H9 (cell line): Measurements from ENCODE around the gene ATG13. TPM values are rescaled to one million over a fixed set of nuclear protein-coding genes. Genes with fewer than 3 reads are reported as not detected.

Experiments
- DNase-seq: peaks from one replicate; pipeline ENCODE4 v3.0.0-alpha.2; 2017
- H2AFZ ChIP-seq: one replicate; pipeline ENCODE4 v1.6.1; 2013; ENCODE audit warnings: mild to moderate bottlenecking, low read length, control low read depth, moderate library complexity
- H2AK5ac ChIP-seq: 2 replicates; pipeline ENCODE4 v1.6.1; 2013; ENCODE audit warnings: low read length, control low read depth, mixed read lengths; ENCODE audit not compliant: insufficient read length
- H2BK120ac ChIP-seq: one replicate; pipeline ENCODE4 v1.6.1; 2013; ENCODE audit warnings: low read depth, mild to moderate bottlenecking, low read length, control low read depth, inconsistent platforms; ENCODE audit not compliant: poor library complexity, severe bottlenecking
- H2BK12ac ChIP-seq: 2 replicates; pipeline ENCODE4 v1.6.1; 2013; ENCODE audit warnings: low read length, control low read depth, mixed read lengths, low read depth; ENCODE audit not compliant: insufficient read length
- H2BK15ac ChIP-seq: 2 replicates; pipeline ENCODE4 v1.6.1; 2013; ENCODE audit warnings: low read depth, low read length, control low read depth
- H2BK20ac ChIP-seq: one replicate; pipeline ENCODE4 v1.6.1; 2013; ENCODE audit warnings: low read depth, mild to moderate bottlenecking, low read length, control low read depth, inconsistent platforms; ENCODE audit not compliant: poor library complexity, severe bottlenecking
- H2BK5ac ChIP-seq: 2 replicates; pipeline ENCODE4 v1.6.1; 2013; ENCODE audit warnings: low read length, control low read depth, mixed read lengths; ENCODE audit not compliant: insufficient read length
- H3K14ac ChIP-seq: 2 replicates; pipeline ENCODE4 v1.6.1; 2013; ENCODE audit warnings: low read length, control low read depth; ENCODE audit not compliant: insufficient read depth
- H3K18ac ChIP-seq: 2 replicates; pipeline ENCODE4 v1.6.1; 2013; ENCODE audit warnings: low read depth, mild to moderate bottlenecking, mixed read lengths, low read length, control low read depth; ENCODE audit not compliant: insufficient read length
- H3K23ac ChIP-seq: 2 replicates; pipeline ENCODE4 v1.6.1; 2013; ENCODE audit warnings: low read length, control low read depth, mixed read lengths, low read depth; ENCODE audit not compliant: insufficient read length
- H3K23me2 ChIP-seq: 2 replicates; pipeline ENCODE4 v1.6.1; 2013; ENCODE audit warnings: low read depth, mild to moderate bottlenecking, mixed read lengths, low read length, control low read depth; ENCODE audit not compliant: insufficient read length, poor library complexity, severe bottlenecking
- H3K27ac ChIP-seq: 2 replicates; pipeline ENCODE4 v1.5.1; 2013; ENCODE audit warnings: low read length, control low read depth, mixed read lengths, low read depth; ENCODE audit not compliant: insufficient read length
- H3K27me3 ChIP-seq: 2 replicates; pipeline ENCODE4 v1.6.1; 2013; ENCODE audit warnings: low read length, control low read depth, inconsistent platforms; ENCODE audit not compliant: insufficient read depth
- H3K4ac ChIP-seq: 2 replicates; pipeline ENCODE4 v1.6.1; 2013; ENCODE audit warnings: low read depth, mild to moderate bottlenecking, control low read depth, inconsistent platforms, low read length, moderate library complexity
- H3K4me1 ChIP-seq: 2 replicates; pipeline ENCODE4 v1.6.1; 2013; ENCODE audit warnings: low read length, control low read depth, inconsistent platforms; ENCODE audit not compliant: insufficient read depth
- H3K4me2 ChIP-seq: 2 replicates; pipeline ENCODE4 v1.6.1; 2013; ENCODE audit warnings: low read length, control low read depth, mixed read lengths; ENCODE audit not compliant: insufficient read length, insufficient read depth
- H3K56ac ChIP-seq: 2 replicates; pipeline ENCODE4 v1.6.1; 2013; ENCODE audit warnings: low read depth, mild to moderate bottlenecking, mixed read lengths, low read length, control low read depth; ENCODE audit not compliant: insufficient read length
- H3K79me1 ChIP-seq: 2 replicates; pipeline ENCODE4 v1.6.1; 2013; ENCODE audit warnings: low read depth, mild to moderate bottlenecking, moderate library complexity, low read length, control low read depth, inconsistent platforms; ENCODE audit not compliant: insufficient read depth, poor library complexity, severe bottlenecking
- H3K79me2 ChIP-seq: 2 replicates; pipeline ENCODE4 v1.6.1; 2013; ENCODE audit warnings: low read length, control low read depth, inconsistent platforms; ENCODE audit not compliant: insufficient read depth
- H3K9ac ChIP-seq: 2 replicates; pipeline ENCODE4 v1.6.1; 2013; ENCODE audit warnings: low read length, control low read depth, mixed read lengths; ENCODE audit not compliant: insufficient read length; ENCODE audit errors: extremely low read depth
- H3K9me3 ChIP-seq: one replicate; pipeline ENCODE4 v1.6.1; 2013; ENCODE audit warnings: low read depth, low read length, inconsistent platforms; ENCODE audit not compliant: control insufficient read depth
- H3T11ph ChIP-seq: one replicate; pipeline ENCODE4 v1.6.1; 2013; ENCODE audit warnings: mild to moderate bottlenecking, low read length, control low read depth, inconsistent platforms
- H4K20me1 ChIP-seq: one replicate; pipeline ENCODE4 v1.6.1; 2013; ENCODE audit not compliant: control insufficient read depth, insufficient read length, insufficient read depth
- H4K5ac ChIP-seq: 2 replicates; pipeline ENCODE4 v1.6.1; 2013; ENCODE audit warnings: low read depth, mild to moderate bottlenecking, mixed read lengths, low read length, control low read depth; ENCODE audit not compliant: insufficient read length
- H4K8ac ChIP-seq: replicated peaks from 2 replicates; pipeline ENCODE4 v1.6.1; 2013; ENCODE audit warnings: low read length, control low read depth, mixed read lengths, low read depth; ENCODE audit not compliant: insufficient read length
- H4K91ac ChIP-seq: 2 replicates; pipeline ENCODE4 v1.6.1; 2013; ENCODE audit warnings: low read depth, mild to moderate bottlenecking, moderate library complexity, mixed read lengths, low read length, control low read depth; ENCODE audit not compliant: insufficient read length
- H3K27ac Mint-ChIP-seq, 3 experiments: 2 replicates in 2 of 3; 3 replicates in 1 of 3; pipeline ENCODE4 v1.8.0; 2020 to 2021; ENCODE audit warnings: mixed read lengths in 3 of 3, mild to moderate bottlenecking in 1 of 3, moderate library complexity in 1 of 3
- H3K27me3 Mint-ChIP-seq: 2 replicates; pipeline ENCODE4 v1.8.0; 2021; ENCODE audit warnings: low read depth, mild to moderate bottlenecking, moderate library complexity, mixed read lengths
- H3K36me3 Mint-ChIP-seq, 3 experiments: 2 replicates in 2 of 3; 3 replicates in 1 of 3; pipeline ENCODE4 v1.8.0; 2020 to 2021; ENCODE audit warnings: low read depth in 3 of 3, mixed read lengths in 3 of 3; ENCODE audit not compliant: insufficient read depth in 1 of 3
- H3K4me1 Mint-ChIP-seq, 2 experiments: 2 replicates each; pipeline ENCODE4 v1.8.0; 2020; ENCODE audit warnings: mixed read lengths in 2 of 2
- H3K4me3 Mint-ChIP-seq, 2 experiments: 2 replicates in 1 of 2; 3 replicates in 1 of 2; pipeline ENCODE4 v1.8.0; 2020 to 2021; ENCODE audit warnings: mild to moderate bottlenecking in 2 of 2, mixed read lengths in 2 of 2, moderate library complexity in 1 of 2
- H3K9me3 Mint-ChIP-seq, 2 experiments: 2 replicates in 1 of 2; 3 replicates in 1 of 2; pipeline ENCODE4 v1.8.0; 2020; ENCODE audit warnings: mild to moderate bottlenecking in 2 of 2, mixed read lengths in 2 of 2, moderate library complexity in 1 of 2
- WGBS: extraction: QIAGEN DNeasy Blood & Tissue Kit; methylation state at CpG from one replicate; pipeline ENCODE4 v1.1.7; 2013; ENCODE audit warnings: missing lambda C conversion rate, low lambda C conversion rate, mixed read lengths; ENCODE audit not compliant: insufficient read length; ENCODE audit errors: extremely low coverage; 5-methylcytosine and 5-hydroxymethylcytosine counted together
- total RNA-seq: library from RNA; stranded (reverse); gene quantifications from 2 replicates; pipeline ENCODE4 v1.2.1, GENCODE V29; 2021
- TF ChIP-seq, protein P1 (sequence below): fragments of 200-600 bp; sonication (generic); conservative IDR thresholded peaks from 3 replicates; pipeline ENCODE4 v1.8.0; 2021; ENCODE audit warnings: antibody characterized with exemption, mild to moderate bottlenecking

ATG13 gene
- total RNA-seq, 1 experiment from 2014 or later = 79.1 TPM

DNA sequence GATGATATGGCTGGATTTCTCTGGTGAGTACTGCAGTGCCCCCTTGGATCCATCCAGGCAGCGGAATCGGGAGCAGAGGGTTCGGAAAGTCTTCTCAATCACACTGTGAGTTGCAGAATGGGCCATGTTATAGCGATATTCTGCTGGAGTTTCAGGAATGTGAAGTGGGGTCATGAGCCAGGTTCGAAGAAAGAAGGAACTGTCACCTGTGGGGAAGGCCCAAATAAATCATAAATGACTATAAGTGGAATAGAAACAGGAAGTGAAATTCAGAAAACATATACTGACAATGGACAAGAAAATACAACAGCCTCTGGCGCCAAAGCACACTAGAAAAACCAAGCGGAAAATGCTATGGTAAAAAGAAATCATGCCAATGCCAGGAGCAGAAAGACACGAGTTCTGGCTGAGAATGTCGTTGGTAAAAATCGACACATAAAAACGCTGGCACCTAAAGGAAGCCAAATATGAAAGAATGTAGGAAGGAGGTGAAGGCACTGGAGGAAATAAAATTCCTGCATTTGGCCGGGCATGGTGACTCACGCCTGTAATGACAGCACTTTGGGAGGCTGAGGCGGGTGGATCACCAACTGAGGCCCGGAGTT, 13.5 kb upstream of the ATG13 start:
- Histone ChIP-seq H3K23me2 (no peaks in the 10 kb centered on the region), H3K23ac (no peak overlapping the region), H3T11ph (no peak overlapping the region), H3K9ac (no peak overlapping the region), H3K4me1 (no peaks in the 10 kb centered on the region), H4K8ac (no peak overlapping the region), H3K4me2 (no peak overlapping the region), H3K18ac (no peak overlapping the region), H3K27ac (no peak overlapping the region), H4K20me1 (no peaks in the 10 kb centered on the region), H3K56ac (no peak overlapping the region), H3K4ac (no peak overlapping the region), H4K5ac (no peak overlapping the region), H3K79me1 (no peaks in the 10 kb centered on the region), H2BK5ac (no peak overlapping the region), H4K91ac (no peak overlapping the region), H2AK5ac (no peak overlapping the region), H3K14ac (no peak overlapping the region), H3K9me3 (no peaks in the 10 kb centered on the region), H2BK15ac (no peak overlapping the region), H3K27me3 (no peaks in the 10 kb centered on the region), H3K79me2 (no peaks in the 10 kb centered on the region), H2BK12ac (no peak overlapping the region), H2BK120ac (no peak overlapping the region), H2AFZ (no peak overlapping the region), H2BK20ac (no peak overlapping the region)
- DNase-seq = no peak
- H3K36me3 Mint-ChIP-seq = peaks cover 0 to 2% (median 0%) of the 10 kb centered on the region in 3 experiments; a peak in 2 of 7 replicates
- TF ChIP-seq, protein P1, sequence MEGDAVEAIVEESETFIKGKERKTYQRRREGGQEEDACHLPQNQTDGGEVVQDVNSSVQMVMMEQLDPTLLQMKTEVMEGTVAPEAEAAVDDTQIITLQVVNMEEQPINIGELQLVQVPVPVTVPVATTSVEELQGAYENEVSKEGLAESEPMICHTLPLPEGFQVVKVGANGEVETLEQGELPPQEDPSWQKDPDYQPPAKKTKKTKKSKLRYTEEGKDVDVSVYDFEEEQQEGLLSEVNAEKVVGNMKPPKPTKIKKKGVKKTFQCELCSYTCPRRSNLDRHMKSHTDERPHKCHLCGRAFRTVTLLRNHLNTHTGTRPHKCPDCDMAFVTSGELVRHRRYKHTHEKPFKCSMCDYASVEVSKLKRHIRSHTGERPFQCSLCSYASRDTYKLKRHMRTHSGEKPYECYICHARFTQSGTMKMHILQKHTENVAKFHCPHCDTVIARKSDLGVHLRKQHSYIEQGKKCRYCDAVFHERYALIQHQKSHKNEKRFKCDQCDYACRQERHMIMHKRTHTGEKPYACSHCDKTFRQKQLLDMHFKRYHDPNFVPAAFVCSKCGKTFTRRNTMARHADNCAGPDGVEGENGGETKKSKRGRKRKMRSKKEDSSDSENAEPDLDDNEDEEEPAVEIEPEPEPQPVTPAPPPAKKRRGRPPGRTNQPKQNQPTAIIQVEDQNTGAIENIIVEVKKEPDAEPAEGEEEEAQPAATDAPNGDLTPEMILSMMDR = no peak
- 0 out of 7 replicates have a peak overlapping the region, but pooled peaks of 1 of the 3 experiments have one; percentile 15 for H3K27ac Mint-ChIP-seq
- H3K4me1 Mint-ChIP-seq = no peaks in the 10 kb centered on the region
- WGBS = no CpG with 5 or more reads among the region's 15 CpGs
- no peaks in the 10 kb centered on the region for H3K9me3 Mint-ChIP-seq
- H3K4me3 Mint-ChIP-seq = no peak overlapping the region
- H3K27me3 Mint-ChIP-seq = no peaks in the 10 kb centered on the region
